GM23338 (cell line): ENCODE measurements around the gene DROSHA. TPM values are rescaled to one million over a fixed set of nuclear protein-coding genes. Genes with fewer than 3 reads are reported as not detected.

Experiments used
- ATAC-seq: fragments of 200-7000 bp; cut with Tn5 transposase; 3 replicates; pipeline ENCODE4 v1.9.1; 2020
- DNase-seq: peaks from one replicate; pipeline ENCODE4 v3.0.0-alpha.2; 2015; ENCODE audit warnings: low spot score
- H2AFZ ChIP-seq: fragments of 200-600 bp; sonication (generic); 2 replicates; pipeline ENCODE4 v1.8.0; 2016; ENCODE audit warnings: antibody characterized with exemption, mild to moderate bottlenecking, moderate library complexity
- H3F3A ChIP-seq: fragments of 200-600 bp; sonication (generic); replicated peaks from 2 replicates; pipeline ENCODE4 v1.8.0; 2017; ENCODE audit warnings: antibody characterized with exemption, mixed run types, low read depth
- H3K27ac ChIP-seq: fragments of 200-600 bp; sonication (generic); 2 replicates; pipeline ENCODE4 v1.6.1; 2016; ENCODE audit warnings: low read depth
- H3K27me3 ChIP-seq: fragments of 200-600 bp; sonication (generic); 2 replicates; pipeline ENCODE4 v1.8.0; 2016; ENCODE audit warnings: mild to moderate bottlenecking, mixed run types, moderate library complexity; ENCODE audit not compliant: insufficient read depth
- H3K36me3 ChIP-seq: fragments of 200-600 bp; sonication (generic); 2 replicates; pipeline ENCODE4 v1.8.0; 2016; ENCODE audit warnings: mild to moderate bottlenecking; ENCODE audit not compliant: insufficient read depth
- H3K4me1 ChIP-seq: fragments of 200-600 bp; sonication (generic); 2 replicates; pipeline ENCODE4 v1.8.0; 2016; ENCODE audit warnings: mild to moderate bottlenecking, moderate library complexity; ENCODE audit not compliant: insufficient read depth
- H3K4me2 ChIP-seq: fragments of 200-600 bp; sonication (generic); 2 replicates; pipeline ENCODE4 v1.7.1; 2017; ENCODE audit warnings: mixed run types
- H3K4me3 ChIP-seq: fragments of 200-600 bp; sonication (generic); 2 replicates; pipeline ENCODE4 v1.6.1; 2016; ENCODE audit warnings: mixed run types
- H3K79me2 ChIP-seq: fragments of 200-600 bp; sonication (generic); replicated peaks from 2 replicates; pipeline ENCODE4 v1.8.0; 2017; ENCODE audit warnings: mild to moderate bottlenecking; ENCODE audit not compliant: insufficient read depth
- H3K9me2 ChIP-seq: fragments of 200-600 bp; sonication (generic); 2 replicates; pipeline ENCODE4 v1.8.0; 2017; ENCODE audit not compliant: insufficient read depth
- H4K20me1 ChIP-seq: fragments of 200-600 bp; sonication (generic); replicated peaks from 2 replicates; pipeline ENCODE4 v1.8.0; 2017; ENCODE audit warnings: mild to moderate bottlenecking; ENCODE audit not compliant: insufficient read depth
- H3K27ac Mint-ChIP-seq: 2 replicates; pipeline ENCODE4 v1.8.0; 2020; ENCODE audit warnings: inconsistent platforms, mild to moderate bottlenecking, moderate library complexity, mixed read lengths
- H3K27me3 Mint-ChIP-seq: 3 replicates; pipeline ENCODE4 v1.8.0; 2022; ENCODE audit warnings: low read depth, mild to moderate bottlenecking, moderate library complexity, mixed read lengths, inconsistent platforms; ENCODE audit not compliant: insufficient read depth, poor library complexity
- H3K36me3 Mint-ChIP-seq: 3 replicates; pipeline ENCODE4 v1.8.0; 2021; ENCODE audit warnings: low read depth, mild to moderate bottlenecking, inconsistent platforms, moderate library complexity, mixed read lengths
- H3K4me1 Mint-ChIP-seq: 3 replicates; pipeline ENCODE4 v1.8.0; 2020; ENCODE audit warnings: mild to moderate bottlenecking, inconsistent platforms, mixed read lengths
- H3K4me3 Mint-ChIP-seq: 3 replicates; pipeline ENCODE4 v1.8.0; 2021; ENCODE audit warnings: moderate library complexity, mild to moderate bottlenecking, inconsistent platforms, mixed read lengths
- H3K9me3 Mint-ChIP-seq: 3 replicates; pipeline ENCODE4 v1.8.0; 2020; ENCODE audit warnings: moderate library complexity, mild to moderate bottlenecking, inconsistent platforms, mixed read lengths
- CREB1 ChIP-seq: fragments of 250-450 bp; sonication (Bioruptor Pico); IDR thresholded peaks from 2 replicates; pipeline ENCODE4 v1.5.0; 2020; ENCODE audit warnings: low read depth, mild to moderate bottlenecking, moderate library complexity
- EZH2phosphoT487 ChIP-seq: fragments of 200-600 bp; sonication (generic); IDR thresholded peaks from one replicate; pipeline ENCODE4 v1.8.1; 2018; ENCODE audit warnings: antibody characterized with exemption; ENCODE audit not compliant: unreplicated experiment
- NANOG ChIP-seq: IDR thresholded peaks from 2 replicates; pipeline ENCODE4 v1.6.1; 2016; ENCODE audit warnings: antibody characterized with exemption, borderline replicate concordance
- POLR2AphosphoS5 ChIP-seq: IDR thresholded peaks from 2 replicates; pipeline ENCODE4 v1.6.1; 2016; ENCODE audit warnings: antibody characterized with exemption, low read depth
- STAT1 ChIP-seq: IDR thresholded peaks from one replicate; pipeline ENCODE4 v1.6.1; 2016; ENCODE audit warnings: antibody characterized with exemption; ENCODE audit not compliant: unreplicated experiment
- ZNF114 ChIP-seq: fragments of 250-450 bp; sonication (Bioruptor Pico); IDR thresholded peaks from 2 replicates; pipeline ENCODE4 v1.5.0; 2020; ENCODE audit warnings: mild to moderate bottlenecking, moderate library complexity
- ZNF331 ChIP-seq: fragments of 250-450 bp; sonication (Bioruptor Pico); IDR thresholded peaks from 2 replicates; pipeline ENCODE4 v1.5.0; 2020; ENCODE audit warnings: low read depth, mild to moderate bottlenecking, moderate library complexity
- ZNF462 ChIP-seq: fragments of 250-450 bp; sonication (Bioruptor Pico); IDR thresholded peaks from 2 replicates; pipeline ENCODE4 v1.5.0; 2020; ENCODE audit warnings: mild to moderate bottlenecking, moderate library complexity
- polyA plus RNA-seq: library from polyadenylated mRNA; unstranded; fragments of >200 nt; fragmentation: Nextera tagmentation; extraction: Ambion mirVana; gene quantifications from 2 replicates; pipeline ENCODE4 v1.2.1, GENCODE V29; 2016
- total RNA-seq: library from RNA; depleted of rRNA; stranded (reverse); fragments of >200 nt; shearing (Covaris generic); gene quantifications from 2 replicates; pipeline ENCODE4 v1.2.3, GENCODE V29; 2014
- TF ChIP-seq, protein P1 (sequence below): IDR thresholded peaks from one replicate; pipeline ENCODE4 v1.6.1; 2018; ENCODE audit warnings: antibody characterized with exemption; ENCODE audit not compliant: unreplicated experiment
- TF ChIP-seq, protein P2 (sequence below), 2 experiments: fragments of 200-600 bp in 1 of 2; sonication (generic) in 1 of 2; conservative IDR thresholded peaks; 2 replicates each; pipeline versions ENCODE4 v1.5.1 to v1.6.1; 2016 to 2017; ENCODE audit warnings: antibody characterized with exemption in 2 of 2, low read depth in 2 of 2, mild to moderate bottlenecking in 2 of 2, moderate library complexity in 1 of 2

DROSHA gene
- total and polyA plus RNA-seq, 2 experiments from 2014 or later: 70.6 to 87.8 TPM

GRCh38 chr5:31372124-31372523 lies 159.8 kb downstream of the DROSHA start:
- Mint-ChIP-seq H3K36me3 (no peaks in the 10 kb centered on the region), H3K27me3 (peaks cover 3% of the 10 kb centered on the region), H3K4me3 (no peak overlapping the region), H3K4me1 (peaks cover 5% of the 10 kb centered on the region), H3K27ac (no peak overlapping the region), H3K9me3 (no peaks in the 10 kb centered on the region; the same call in 2 of the 3 replicates)
- ATAC-seq (no peak), DNase-seq (no peak)
- Histone ChIP-seq H3K36me3 (no peaks in the 10 kb centered on the region), H2AFZ (no peak overlapping the region), H3K4me3 (no peak overlapping the region), H3K27ac (no peak overlapping the region), H3F3A (no peaks in the 10 kb centered on the region), H3K4me1 (no peaks in the 10 kb centered on the region), H3K4me2 (no peak overlapping the region), H3K9me2 (0 out of 2 replicates have a peak, but pooled peaks cover 3% of the 10 kb centered on the region), H3K79me2 (no peaks in the 10 kb centered on the region), H4K20me1 (no peaks in the 10 kb centered on the region), H3K27me3 (no peaks in the 10 kb centered on the region)
- TF ChIP-seq NANOG: no peak
- TF ChIP-seq STAT1: no peak
- TF ChIP-seq CREB1 (CRISPR knock-in tag): no peak
- TF ChIP-seq POLR2AphosphoS5: no peak
- no peak for TF ChIP-seq EZH2phosphoT487
- TF ChIP-seq ZNF114 (CRISPR knock-in tag): no peak
- TF ChIP-seq, protein P1, sequence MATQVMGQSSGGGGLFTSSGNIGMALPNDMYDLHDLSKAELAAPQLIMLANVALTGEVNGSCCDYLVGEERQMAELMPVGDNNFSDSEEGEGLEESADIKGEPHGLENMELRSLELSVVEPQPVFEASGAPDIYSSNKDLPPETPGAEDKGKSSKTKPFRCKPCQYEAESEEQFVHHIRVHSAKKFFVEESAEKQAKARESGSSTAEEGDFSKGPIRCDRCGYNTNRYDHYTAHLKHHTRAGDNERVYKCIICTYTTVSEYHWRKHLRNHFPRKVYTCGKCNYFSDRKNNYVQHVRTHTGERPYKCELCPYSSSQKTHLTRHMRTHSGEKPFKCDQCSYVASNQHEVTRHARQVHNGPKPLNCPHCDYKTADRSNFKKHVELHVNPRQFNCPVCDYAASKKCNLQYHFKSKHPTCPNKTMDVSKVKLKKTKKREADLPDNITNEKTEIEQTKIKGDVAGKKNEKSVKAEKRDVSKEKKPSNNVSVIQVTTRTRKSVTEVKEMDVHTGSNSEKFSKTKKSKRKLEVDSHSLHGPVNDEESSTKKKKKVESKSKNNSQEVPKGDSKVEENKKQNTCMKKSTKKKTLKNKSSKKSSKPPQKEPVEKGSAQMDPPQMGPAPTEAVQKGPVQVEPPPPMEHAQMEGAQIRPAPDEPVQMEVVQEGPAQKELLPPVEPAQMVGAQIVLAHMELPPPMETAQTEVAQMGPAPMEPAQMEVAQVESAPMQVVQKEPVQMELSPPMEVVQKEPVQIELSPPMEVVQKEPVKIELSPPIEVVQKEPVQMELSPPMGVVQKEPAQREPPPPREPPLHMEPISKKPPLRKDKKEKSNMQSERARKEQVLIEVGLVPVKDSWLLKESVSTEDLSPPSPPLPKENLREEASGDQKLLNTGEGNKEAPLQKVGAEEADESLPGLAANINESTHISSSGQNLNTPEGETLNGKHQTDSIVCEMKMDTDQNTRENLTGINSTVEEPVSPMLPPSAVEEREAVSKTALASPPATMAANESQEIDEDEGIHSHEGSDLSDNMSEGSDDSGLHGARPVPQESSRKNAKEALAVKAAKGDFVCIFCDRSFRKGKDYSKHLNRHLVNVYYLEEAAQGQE: no peak

DNA sequence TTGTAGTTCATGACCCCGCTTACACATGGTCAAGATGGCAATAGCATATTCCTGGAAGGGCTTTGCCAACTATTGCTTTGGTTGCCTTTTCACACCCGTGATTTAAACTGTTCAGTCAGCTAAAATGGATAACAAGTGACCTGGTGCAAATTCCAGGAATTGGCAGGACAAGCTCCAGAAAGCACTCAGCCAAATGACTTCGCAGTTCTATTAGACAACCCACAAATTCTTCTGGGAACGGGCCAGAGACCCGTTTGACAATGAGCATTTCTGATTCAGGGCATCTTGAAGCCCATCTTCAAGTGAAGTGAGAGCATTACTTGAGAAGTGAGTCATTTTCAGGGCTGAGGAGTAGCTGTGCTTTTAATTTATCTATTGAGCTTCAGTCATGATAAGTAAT lies 165.0 kb downstream of the DROSHA start:
- H3K79me2 ChIP-seq: no peaks in the 10 kb centered on the region
- no peaks in the 10 kb centered on the region for H3K27me3 ChIP-seq
- Mint-ChIP-seq H3K4me1 (peaks cover 10% of the 10 kb centered on the region), H3K27me3 (no peaks in the 10 kb centered on the region), H3K9me3 (peaks cover 2% of the 10 kb centered on the region; the same call in 1 of the 3 replicates), H3K4me3 (no peak overlapping the region), H3K27ac (no peak overlapping the region), H3K36me3 (peaks cover 3% of the 10 kb centered on the region; the same call in 1 of the 3 replicates)
- H3K4me1 ChIP-seq: peaks cover 6% of the 10 kb centered on the region; the same call in 1 of the 2 replicates
- H3K9me2 ChIP-seq: 0 out of 2 replicates have a peak, but pooled peaks cover 11% of the 10 kb centered on the region
- DNase-seq (no peak), ATAC-seq (no peak)
- no peaks in the 10 kb centered on the region for H4K20me1 ChIP-seq
- no peaks in the 10 kb centered on the region for H3K36me3 ChIP-seq
- H3K27ac ChIP-seq: no peak overlapping the region
- H3K4me3 ChIP-seq: no peak overlapping the region
- no peak overlapping the region for H2AFZ ChIP-seq
- no peaks in the 10 kb centered on the region for H3F3A ChIP-seq
- no peak overlapping the region for H3K4me2 ChIP-seq
- TF ChIP-seq ZNF462 (CRISPR knock-in tag): no peak
- TF ChIP-seq, protein P2, sequence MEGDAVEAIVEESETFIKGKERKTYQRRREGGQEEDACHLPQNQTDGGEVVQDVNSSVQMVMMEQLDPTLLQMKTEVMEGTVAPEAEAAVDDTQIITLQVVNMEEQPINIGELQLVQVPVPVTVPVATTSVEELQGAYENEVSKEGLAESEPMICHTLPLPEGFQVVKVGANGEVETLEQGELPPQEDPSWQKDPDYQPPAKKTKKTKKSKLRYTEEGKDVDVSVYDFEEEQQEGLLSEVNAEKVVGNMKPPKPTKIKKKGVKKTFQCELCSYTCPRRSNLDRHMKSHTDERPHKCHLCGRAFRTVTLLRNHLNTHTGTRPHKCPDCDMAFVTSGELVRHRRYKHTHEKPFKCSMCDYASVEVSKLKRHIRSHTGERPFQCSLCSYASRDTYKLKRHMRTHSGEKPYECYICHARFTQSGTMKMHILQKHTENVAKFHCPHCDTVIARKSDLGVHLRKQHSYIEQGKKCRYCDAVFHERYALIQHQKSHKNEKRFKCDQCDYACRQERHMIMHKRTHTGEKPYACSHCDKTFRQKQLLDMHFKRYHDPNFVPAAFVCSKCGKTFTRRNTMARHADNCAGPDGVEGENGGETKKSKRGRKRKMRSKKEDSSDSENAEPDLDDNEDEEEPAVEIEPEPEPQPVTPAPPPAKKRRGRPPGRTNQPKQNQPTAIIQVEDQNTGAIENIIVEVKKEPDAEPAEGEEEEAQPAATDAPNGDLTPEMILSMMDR (conservative IDR thresholded peaks at IDR 0.05; ENCODE audit: low read depth in 2 of 2): no peak
- no peak for TF ChIP-seq ZNF331 (CRISPR knock-in tag)
- TF ChIP-seq STAT1: no peak
- no peak for TF ChIP-seq ZNF114 (CRISPR knock-in tag)
